LNCaP clone FGC (cell line): ENCODE measurements around the gene LY86.

Source experiments
- DNase-seq: peaks from one replicate; pipeline ENCODE4 v3.0.0-alpha.2; 2011; ENCODE audit warnings: low read depth
- H3K4me3 ChIP-seq: 2 replicates; pipeline ENCODE4 v1.5.1; 2011; ENCODE audit warnings: mild to moderate bottlenecking, low read depth, low read length, control low read depth
- TF ChIP-seq, protein P1 (sequence below): IDR thresholded peaks from 2 replicates; pipeline ENCODE4 v1.5.1; 2012; ENCODE audit warnings: mild to moderate bottlenecking; ENCODE audit not compliant: control insufficient read depth, insufficient read depth; ENCODE audit errors: extremely low read depth

Gene LY86

DNA sequence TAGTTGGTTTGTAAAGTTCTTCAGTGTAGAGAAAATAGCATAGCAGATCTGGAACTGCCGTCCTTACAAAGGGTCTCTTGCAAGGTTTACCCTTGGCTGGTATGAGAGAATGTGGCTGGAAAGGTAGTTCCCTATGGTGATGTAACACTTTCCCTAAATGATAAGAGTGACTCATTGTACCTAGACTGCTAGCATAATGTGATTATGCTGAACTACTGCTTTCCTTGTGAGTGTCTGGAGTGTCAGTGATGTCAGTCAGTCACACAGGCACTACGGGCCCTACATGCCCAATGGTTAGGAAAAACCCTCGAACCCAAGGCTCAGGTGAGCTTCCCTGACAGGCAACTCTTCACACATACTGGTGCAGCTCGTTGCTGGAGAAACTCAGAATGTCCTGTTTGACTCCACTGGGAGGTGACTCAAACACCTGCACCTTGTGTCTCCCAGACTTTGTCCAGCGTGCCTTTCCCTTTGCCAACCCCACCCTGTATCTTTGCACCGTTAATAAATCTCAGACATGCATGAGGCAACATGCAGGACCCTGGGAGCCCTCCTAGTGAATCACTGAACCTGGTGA is 28.4 kb upstream of the LY86 start:
- no peak for DNase-seq
- no peak overlapping the region for H3K4me3 ChIP-seq
- TF ChIP-seq, protein P1, sequence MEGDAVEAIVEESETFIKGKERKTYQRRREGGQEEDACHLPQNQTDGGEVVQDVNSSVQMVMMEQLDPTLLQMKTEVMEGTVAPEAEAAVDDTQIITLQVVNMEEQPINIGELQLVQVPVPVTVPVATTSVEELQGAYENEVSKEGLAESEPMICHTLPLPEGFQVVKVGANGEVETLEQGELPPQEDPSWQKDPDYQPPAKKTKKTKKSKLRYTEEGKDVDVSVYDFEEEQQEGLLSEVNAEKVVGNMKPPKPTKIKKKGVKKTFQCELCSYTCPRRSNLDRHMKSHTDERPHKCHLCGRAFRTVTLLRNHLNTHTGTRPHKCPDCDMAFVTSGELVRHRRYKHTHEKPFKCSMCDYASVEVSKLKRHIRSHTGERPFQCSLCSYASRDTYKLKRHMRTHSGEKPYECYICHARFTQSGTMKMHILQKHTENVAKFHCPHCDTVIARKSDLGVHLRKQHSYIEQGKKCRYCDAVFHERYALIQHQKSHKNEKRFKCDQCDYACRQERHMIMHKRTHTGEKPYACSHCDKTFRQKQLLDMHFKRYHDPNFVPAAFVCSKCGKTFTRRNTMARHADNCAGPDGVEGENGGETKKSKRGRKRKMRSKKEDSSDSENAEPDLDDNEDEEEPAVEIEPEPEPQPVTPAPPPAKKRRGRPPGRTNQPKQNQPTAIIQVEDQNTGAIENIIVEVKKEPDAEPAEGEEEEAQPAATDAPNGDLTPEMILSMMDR: no peak

DNA sequence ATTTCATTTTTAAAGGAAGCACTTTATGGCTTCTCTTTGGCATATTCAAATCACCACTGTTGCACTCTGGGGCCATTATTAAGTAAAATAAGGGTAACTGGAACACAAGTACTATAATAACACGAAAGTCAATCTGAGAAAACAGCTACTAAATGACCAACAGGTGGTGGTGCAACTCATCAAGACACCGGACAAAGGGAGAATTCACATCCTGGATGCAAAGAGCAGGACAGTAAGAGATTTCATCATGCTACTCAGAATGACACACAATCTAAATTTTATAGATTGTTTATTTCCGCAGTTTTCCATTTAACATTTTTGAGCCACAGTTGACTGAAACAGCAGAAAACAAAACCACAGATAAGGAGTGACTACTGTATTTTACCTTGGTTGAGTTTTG is 27.6 kb upstream of the LY86 start:
- no peak overlapping the region for H3K4me3 ChIP-seq
- DNase-seq: no peak
- TF ChIP-seq, protein P1: peak; percentile 40

DNA sequence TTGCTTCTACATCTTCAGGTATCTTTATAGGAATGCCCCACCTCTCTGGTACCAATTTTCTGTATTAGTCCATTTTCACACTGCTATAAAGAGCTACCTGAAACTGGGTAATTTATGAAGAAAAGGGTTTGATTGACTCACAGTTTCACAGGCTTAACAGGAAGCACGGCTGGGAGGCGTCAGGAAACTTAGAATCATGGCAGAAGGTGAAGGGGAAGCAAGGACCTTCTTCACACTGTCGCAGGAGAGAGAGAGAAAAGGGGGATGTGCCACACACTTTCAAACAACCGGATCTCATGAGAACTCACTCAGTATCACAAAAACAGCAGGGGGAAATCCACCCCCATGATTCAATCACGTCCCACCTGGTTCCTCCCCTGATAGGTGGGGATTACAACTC is 24.4 kb upstream of the LY86 start:
- no peak overlapping the region for H3K4me3 ChIP-seq
- no peak for DNase-seq
- TF ChIP-seq, protein P1: no peak

DNA sequence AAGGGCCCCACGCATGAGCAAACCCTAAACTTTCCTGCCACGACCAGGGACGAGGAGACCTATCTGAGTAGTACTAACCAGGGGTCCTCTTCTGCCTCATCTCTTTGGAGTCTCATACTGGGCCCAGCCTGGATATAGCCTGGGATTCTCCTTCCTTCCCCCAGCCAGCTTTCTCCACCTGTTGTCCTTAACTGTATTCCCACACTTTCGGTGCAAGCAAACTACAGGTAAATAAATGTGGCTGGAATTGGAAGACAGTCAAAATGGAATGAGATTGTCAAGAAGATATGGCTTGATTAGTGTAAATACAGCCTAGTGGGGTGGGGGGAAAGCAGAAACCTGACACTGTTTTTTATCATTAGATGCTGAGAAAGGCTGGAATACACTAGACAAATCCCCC is 23.5 kb upstream of the LY86 start:
- DNase-seq: peak; percentile 88
- TF ChIP-seq, protein P1: no peak

DNA sequence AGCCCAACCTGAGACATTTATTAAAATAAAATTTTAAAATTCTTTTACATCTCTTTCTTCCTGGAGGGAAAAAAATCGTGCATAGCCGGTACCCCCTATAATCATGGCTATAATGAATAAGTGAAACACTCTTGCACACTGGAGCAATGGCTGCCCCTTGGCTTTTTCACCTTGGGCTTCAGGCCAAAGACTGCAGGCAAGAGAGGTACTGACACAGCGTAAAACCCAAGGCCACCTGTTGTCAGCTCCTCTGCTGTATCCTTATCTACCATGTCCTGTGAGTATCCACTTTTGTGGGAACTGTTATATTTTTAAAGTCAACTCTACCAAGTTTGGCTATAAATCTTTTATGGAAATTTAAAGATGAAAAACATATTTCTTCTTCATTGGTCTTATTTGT is 23.0 kb upstream of the LY86 start:
- DNase-seq: no peak
- TF ChIP-seq, protein P1: no peak
- H3K4me3 ChIP-seq: no peak overlapping the region

More for the DNA sequence above, 23.5 kb upstream of the LY86 start:
- H3K4me3 ChIP-seq: no peak overlapping the region

DNA sequence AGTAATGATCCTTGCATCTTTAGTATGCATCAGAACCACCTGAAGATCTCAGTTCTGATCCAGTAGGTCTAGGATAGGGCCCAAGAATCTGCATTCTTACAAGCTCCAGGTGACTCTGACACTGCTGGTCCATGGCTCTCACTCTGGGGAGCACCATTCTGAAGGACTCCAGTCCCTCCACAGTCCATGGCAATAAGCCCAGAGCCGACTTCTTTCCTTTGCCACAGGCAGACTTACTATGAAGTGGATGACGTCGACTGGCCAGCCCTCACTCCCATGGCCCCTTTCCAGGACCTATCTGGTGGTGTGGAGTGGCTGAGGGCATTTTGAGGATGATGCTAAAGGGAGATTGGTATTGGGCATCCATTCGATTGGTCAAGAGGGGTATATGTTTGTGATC is 21.8 kb upstream of the LY86 start:
- TF ChIP-seq, protein P1: no peak
- no peak for DNase-seq
- no peak overlapping the region for H3K4me3 ChIP-seq
